Stimulated activated naive CD8-positive, alpha-beta T cell treated with anti-CD3 and anti-CD28 coated beads, Interleukin-15, Interleukin-2, amounts not matched to agents 100 U/mL and 50 U/mL, for 24 hours (primary cell): ENCODE data around the gene SELENOM.
"Not testable (repeated sequence)": the region's sequence is repeated elsewhere in the genome, so short reads cannot be mapped to it uniquely, and the experiment has no call there.

Source experiments
- ATAC-seq: fragments of 150-1000 bp; cut with Tn5 transposase; one replicate; pipeline ENCODE4 v1.10.0; 2021
- DNase-seq: peaks from one replicate; pipeline ENCODE4 v3.0.0; 2021

Gene SELENOM

DNA sequence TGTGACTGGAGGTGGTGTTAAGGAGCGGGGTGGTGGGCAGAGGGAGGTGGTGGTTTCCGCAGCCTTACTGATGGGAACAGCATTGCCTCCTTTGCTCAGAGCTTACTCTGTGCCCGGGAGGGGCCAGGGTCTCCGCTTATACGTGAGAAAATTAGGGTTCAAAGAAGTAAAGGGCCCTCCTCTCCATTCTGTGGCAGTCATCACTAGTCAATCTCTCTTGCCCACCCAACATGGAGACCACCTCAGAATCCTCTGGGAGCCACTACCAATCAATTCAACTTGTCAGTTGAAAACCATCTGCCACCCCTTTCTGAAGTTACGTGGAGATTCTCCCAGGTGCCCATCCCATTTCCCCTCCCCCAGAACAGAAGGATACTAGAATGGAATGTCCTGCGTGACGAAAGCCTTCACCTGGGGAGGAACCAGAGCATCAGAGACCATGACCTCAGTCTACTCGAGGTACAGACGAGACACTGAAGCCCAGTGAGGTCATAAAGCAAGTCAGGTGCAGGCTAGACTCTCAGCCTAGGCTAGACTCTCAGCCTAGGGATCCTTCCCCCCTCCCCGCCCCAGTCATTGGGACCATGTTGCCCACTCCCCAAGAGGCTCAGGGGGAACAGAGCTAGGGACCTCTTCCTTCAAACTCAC, 2.0 kb downstream of the SELENOM start:
- DNase-seq (no peak), ATAC-seq (no peak)

DNA sequence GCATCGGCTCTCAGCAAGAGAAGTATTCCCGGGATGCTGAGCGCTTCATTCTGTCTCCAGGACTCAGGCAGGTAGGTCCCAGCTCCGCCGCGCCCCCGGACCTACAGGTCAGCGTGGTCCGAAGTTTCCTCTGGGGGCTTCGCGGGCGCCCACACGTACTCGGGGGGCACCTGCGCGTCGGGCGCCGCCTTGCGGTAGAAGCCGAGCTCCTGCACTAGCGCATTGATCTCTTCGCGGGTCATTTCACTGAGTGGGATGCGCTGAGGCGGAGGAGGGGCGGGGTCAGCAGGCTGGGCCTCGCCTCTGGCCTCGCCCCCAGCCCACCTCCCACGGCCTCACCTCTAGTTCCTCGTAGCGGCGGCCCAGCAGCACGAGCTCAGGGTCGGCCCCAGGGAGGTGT, 2.5 kb downstream of the SELENOM start:
- DNase-seq = no peak
- no peak for ATAC-seq

DNA sequence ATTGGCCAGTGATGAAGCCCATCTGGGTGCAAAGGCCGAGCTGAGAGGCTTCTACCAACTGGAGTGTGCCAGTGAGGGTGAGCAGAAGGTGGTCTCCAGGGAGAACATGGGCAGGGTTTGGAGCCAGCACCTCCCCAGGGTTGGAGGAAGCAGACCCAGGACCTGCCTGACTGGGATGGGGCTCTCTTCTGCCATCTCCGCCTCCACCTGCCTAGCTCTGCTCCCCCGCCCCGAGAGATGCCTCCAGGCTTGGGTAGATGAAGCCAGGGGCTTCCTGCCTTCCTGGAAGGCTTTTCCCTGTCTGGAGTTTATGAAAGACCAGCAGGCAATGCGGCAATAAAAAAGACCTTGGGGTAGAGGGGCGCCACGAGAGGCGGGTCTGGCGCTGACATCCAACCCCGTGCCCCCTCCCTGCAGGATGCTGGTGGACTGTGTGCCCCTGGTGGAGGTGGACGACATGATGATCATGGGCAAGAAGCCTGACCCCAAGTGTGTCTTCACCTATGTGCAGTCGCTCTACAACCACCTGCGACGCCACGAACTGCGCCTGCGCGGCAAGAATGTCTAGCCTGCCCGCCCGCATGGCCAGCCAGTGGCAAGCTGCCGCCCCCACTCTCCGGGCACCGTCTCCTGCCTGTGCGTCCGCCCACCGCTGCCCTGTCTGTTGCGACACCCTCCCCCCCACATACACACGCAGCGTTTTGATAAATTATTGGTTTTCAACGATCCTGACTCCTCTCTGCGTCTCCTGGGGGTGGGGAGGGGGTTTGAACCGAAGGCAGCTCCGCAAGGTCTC, 3.3 kb downstream of the SELENOM start:
- DNase-seq (no peak), ATAC-seq (no peak)

DNA sequence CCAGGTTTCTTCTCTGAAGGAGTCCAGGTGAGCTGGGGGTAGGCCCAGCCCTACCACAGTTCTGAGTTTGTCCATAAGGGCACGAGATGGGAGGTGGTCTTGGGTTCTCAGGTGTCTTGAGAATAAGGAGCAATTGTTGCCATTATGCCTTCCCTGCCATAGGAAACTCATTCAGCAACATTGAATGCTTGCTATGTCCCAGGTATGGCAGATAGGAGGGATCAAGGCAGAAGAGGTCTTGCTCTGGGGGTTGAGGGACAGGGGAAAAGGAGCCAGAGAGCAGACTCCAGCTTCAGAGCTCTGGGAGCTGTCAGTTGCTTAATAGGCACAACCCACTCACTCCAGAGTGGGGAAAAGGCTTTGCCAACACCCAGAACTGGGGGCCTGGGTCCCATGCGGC, 4.3 kb downstream of the SELENOM start:
- DNase-seq = no peak
- ATAC-seq = no peak

DNA sequence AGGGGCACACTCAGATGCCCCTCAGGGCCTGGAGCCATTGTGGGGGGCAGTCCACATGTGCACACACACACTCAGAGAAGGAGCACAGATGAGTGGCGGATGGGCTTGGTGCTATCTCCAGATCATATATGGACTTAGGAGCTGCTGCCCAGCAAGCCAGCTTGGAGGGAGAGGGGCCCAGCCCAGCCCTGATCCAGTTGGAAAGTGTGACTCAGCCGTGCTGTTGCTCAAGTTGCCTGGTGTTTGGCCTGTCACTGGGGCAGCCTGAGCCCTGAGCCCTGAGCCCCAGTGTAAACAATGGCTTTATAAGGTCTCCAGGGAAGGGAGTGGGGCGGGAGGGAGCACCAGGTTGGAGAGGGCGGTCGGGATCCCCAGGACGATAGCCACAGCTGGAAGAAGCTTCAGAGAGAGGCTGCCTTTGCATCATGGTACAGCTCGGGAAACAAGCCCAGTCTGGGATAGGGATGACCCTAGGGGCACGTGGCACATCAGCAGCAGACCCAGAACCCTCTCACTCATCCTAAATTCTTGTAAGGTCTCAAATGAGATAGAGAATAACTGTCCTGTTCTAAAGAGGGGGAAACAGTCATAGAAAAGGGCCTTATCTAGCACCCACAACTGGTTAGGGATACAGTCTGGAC, 4.8 kb downstream of the SELENOM start:
- ATAC-seq (no peak), DNase-seq (no peak)

GRCh38 chr22:31100762-31101525, 6.4 kb downstream of the SELENOM start:
- DNase-seq = no peak
- no peak for ATAC-seq

DNA sequence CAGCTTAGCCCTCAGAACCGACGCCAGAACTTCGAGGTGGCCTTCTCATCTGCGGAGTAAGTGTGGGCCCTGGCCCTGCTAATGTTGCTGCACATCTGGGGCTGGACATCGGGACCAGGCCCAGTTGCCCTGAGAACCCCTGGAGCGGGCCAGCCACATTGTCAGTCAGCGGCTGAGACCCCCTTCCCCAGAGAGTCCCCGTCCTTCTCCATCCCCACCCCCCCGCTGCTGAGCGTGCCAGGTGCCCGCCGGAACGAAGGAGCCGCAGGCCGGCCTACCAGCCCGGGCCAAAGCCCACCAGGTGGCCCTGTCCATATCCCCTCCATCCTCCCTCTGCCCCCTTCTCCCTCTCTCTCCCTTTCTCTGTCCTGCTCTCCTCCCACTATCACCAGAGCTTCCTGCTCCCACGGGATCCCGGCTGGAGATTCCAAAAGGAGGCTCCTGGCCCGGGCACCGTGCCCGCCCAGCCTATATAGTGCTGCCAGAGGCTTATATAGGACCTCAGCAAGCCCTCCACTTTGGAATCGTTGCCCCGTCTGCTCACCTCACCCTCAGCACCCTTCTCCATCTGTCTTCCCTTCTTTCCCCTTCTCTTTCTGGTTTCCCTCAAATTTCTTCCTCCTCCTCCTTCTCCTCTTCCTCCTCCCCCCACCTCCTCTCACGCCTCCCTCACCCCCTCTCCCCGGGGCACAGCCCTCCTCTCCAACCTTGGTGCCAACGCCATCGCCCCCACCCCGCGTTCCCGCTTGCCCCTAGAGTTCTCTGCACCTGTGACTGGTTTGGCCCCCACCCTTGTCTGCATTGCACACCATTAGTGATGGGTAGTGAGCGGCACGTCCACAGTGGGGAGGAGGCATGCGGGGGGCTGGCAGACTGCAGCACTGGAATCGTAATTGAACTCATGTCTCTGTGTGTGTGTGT, 7.3 kb downstream of the SELENOM start:
- DNase-seq (no peak), ATAC-seq (no peak)

DNA sequence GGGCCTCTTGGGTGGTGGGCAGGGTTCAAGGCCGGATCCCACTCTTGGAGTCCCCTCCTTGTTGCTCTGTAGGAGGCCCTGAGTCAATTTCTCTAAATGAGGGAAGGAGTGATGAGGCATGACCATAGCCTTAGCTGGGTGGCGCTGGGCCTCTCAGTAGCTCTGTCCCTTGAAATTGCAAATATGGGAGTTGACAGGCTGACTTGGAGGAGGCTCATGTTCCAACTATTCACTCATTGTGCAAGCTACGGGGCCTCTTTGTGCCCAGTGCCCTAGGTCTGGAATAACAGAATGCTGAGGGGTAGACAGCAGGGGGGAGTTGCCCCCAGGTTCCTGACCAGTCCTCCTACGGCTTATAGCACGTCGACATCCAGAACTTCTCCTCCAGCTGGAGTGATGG, 8.0 kb downstream of the SELENOM start:
- ATAC-seq (no peak), DNase-seq (no peak)

DNA sequence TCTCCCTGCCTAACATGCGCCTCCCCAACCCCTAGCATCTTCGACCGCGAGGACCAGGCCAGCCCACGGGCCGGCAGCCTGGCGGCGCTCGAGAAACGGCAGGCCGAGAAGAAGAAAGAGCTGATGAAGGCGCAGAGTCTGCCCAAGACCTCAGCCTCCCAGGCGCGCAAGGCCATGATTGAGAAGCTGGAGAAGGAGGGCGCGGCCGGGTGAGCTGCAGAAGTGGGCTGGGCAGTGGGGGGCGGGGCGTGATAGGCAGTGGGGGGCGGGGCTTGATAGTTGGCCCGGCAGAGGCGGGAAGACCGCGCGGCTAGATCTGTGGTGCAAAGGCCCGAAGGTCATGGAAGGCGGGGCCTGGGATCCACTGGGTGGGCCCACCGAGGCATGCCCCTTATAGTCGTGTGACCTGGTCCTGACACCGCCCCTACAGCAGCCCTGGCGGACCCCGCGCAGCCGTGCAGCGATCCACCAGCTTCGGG, 8.7 kb downstream of the SELENOM start:
- no peak for ATAC-seq
- no peak for DNase-seq

- ATAC-seq = no peak
Measured at GRCh38 chr22:31097941-31098631, 9.3 kb downstream of the SELENOM start.

GRCh38 chr22:31097539-31097938, 9.8 kb downstream of the SELENOM start:
- not testable (repeated sequence) for ATAC-seq, DNase-seq

More at GRCh38 chr22:31097941-31098631, 9.3 kb downstream of the SELENOM start:
- no peak for DNase-seq

- DNase-seq (no peak), ATAC-seq (no peak)
Measured at GRCh38 chr22:31096657-31097279, 10.6 kb downstream of the SELENOM start.

DNA sequence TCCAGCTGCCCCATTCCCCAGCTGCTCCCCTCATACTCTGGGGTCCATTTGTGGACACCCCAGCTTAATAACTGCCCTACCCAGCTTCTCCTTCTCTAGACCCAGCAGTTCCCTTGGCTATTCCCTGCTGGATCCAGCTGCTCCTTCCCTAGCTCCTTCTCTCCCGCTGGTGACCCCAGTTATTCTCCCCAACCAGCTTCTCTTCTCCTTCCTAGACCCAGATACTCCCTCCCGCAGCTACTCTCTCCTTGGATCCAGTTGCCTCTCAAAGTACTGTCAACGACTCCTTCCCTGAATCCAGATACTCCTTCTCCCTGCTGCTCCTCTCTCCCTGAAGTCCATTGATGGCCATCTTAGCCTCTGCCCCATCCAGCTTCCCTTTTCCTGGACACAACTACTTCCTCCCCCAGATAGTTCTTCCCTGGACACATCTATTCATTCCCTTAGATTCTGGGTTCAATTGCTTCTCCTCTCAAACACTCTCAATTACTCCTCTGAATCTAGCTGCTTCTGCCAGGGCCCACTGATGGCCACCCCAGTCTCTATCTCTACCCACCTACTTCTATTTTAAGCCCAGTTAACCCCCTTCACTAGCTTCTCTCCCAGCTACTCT, 11.6 kb downstream of the SELENOM start:
- DNase-seq = no peak
- ATAC-seq = no peak

GRCh38 chr22:31094741-31095140, 12.6 kb downstream of the SELENOM start:
- DNase-seq (no peak), ATAC-seq (no peak)

DNA sequence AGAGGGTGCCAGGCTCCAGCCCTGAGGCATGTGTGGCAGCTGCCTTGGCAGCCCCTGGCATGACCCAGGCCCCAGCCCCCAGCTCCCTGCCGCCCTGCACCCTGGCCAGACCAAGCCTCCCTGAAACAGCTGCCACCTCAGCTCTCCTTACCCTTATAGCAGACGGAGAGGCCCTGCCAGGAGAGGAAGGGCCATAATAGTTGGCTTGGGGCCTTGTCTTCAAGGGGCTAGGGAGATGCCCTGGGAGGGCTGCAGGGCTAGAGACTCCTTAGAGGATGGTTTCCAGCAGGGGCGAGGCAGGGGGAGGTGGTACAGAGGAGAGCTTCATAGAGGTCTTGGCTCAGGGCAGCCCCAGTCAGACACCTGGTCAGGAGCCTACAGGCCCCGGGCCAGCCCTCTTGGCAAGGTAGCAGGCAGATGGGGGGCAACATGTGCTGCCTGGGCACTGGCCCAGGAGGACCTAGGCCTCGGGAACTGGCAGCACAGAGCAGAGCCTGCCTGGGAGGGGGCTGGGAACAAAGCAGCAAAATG, 13.3 kb downstream of the SELENOM start:
- no peak for DNase-seq
- no peak for ATAC-seq

DNA sequence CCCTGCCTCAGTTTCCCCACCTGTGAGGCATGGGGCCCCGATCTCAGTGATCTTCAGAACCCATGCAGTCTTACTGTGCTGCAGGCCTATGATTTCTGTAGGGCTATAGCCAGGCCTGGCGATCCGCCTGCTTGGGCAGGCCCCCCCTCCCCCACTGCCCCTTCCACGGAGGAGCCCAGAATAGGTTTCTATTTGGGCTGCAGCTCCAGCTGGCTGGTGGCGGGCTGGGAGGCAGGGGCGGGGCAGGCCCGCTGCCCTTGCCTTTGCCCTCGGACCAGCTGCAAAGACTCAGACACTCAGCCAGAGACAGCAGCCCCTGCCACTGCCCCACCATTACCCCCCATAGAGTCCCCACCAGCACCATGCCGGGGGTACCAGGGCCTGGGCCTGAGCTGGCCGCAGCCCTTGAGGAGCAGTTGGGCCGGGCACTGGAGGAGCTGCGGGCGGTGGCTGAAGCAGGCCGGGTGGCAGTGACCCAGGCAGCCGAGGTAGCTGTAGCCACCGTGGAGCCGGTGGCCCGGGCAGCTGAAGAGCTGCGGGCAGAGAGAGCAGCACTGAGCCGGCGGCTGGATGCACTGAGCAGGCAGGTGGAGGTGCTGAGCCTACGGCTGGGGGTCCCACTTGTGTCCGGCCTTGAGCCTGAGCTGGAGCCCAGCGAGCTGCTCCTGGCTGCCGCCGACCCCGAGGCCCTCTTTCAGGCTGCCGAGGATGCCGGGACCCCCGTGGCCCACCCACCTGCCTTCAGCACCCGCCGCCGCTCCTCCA, 14.1 kb downstream of the SELENOM start:
- ATAC-seq (peak; percentile 5), DNase-seq (no peak)

GRCh38 chr22:31092161-31092560, 15.2 kb downstream of the SELENOM start:
- no peak for DNase-seq
- ATAC-seq = no peak

GRCh38 chr22:31091106-31091975, 16.0 kb downstream of the SELENOM start:
- DNase-seq = no peak
- ATAC-seq = no peak
